HepG2 (cell line): ENCODE data around the gene ZNF17. TPM values are rescaled to one million over a fixed set of nuclear protein-coding genes. Genes with fewer than 3 reads are reported as not detected.

ENCODE experiments used
- FOSL1 ChIP-seq: sonication (generic); formaldehyde crosslinking; IDR thresholded peaks from 2 replicates; pipeline ENCODE4 v1.9.0; 2021; ENCODE audit warnings: missing genetic modification reagents, borderline replicate concordance
- HNRNPK ChIP-seq: fragments of 200-400 bp; formaldehyde crosslinking; IDR thresholded peaks from 2 replicates; pipeline ENCODE4 v1.6.1; 2018; ENCODE audit warnings: low read length, low read depth, moderate library complexity, mild to moderate bottlenecking; ENCODE audit not compliant: poor library complexity, severe bottlenecking
- ISX ChIP-seq: sonication (generic); formaldehyde crosslinking; conservative IDR thresholded peaks from 2 replicates; pipeline ENCODE4 v1.5.0; 2020; ENCODE audit warnings: missing genetic modification reagents
- KLF9 ChIP-seq: IDR thresholded peaks from 2 replicates; pipeline ENCODE4 v1.6.1; 2016; ENCODE audit warnings: low read depth
- LRRFIP1 ChIP-seq: sonication (generic); formaldehyde crosslinking; conservative IDR thresholded peaks from 2 replicates; pipeline ENCODE4 v1.4.0; 2020; ENCODE audit warnings: missing genetic modification reagents
- MEIS1 ChIP-seq: sonication (generic); formaldehyde crosslinking; IDR thresholded peaks from 2 replicates; pipeline ENCODE4 v1.9.0; 2021; ENCODE audit warnings: mild to moderate bottlenecking, missing genetic modification reagents, moderate library complexity, borderline replicate concordance
- MNT ChIP-seq: fragments of 450-650 bp; IDR thresholded peaks from 2 replicates; pipeline ENCODE4 v1.6.1; 2016
- NR2F1 ChIP-seq, 2 experiments: fragments of 450-650 bp in 1 of 2; formaldehyde crosslinking in 1 of 2; IDR thresholded peaks; 2 replicates each; pipeline versions ENCODE4 v1.5.0 to v1.6.1; 2016 to 2020; ENCODE audit warnings: mild to moderate bottlenecking in 1 of 2, missing compliant biosample characterization in 1 of 2, missing genetic modification reagents in 1 of 2, moderate library complexity in 1 of 2
- NR2F2 ChIP-seq: IDR thresholded peaks from 2 replicates; pipeline ENCODE4 v1.6.1; 2012; ENCODE audit warnings: low read depth, inconsistent platforms, borderline replicate concordance
- NR3C1 ChIP-seq: sonication (generic); formaldehyde crosslinking; IDR thresholded peaks from 2 replicates; pipeline ENCODE4 v1.4.0; 2020; ENCODE audit warnings: missing genetic modification reagents
- RBFOX2 ChIP-seq: fragments of 200-400 bp; formaldehyde crosslinking; IDR thresholded peaks from 2 replicates; pipeline ENCODE4 v1.6.1; 2017; ENCODE audit warnings: low read depth, mild to moderate bottlenecking, low read length
- SIN3B ChIP-seq: fragments of 150-350 bp; IDR thresholded peaks from 2 replicates; pipeline ENCODE4 v1.6.1; 2014; ENCODE audit warnings: low read length
- SIX4 ChIP-seq: sonication (generic); formaldehyde crosslinking; IDR thresholded peaks from 2 replicates; pipeline ENCODE4 v1.4.0; 2020; ENCODE audit warnings: missing genetic modification reagents
- STAG1 ChIP-seq: sonication (generic); formaldehyde crosslinking; IDR thresholded peaks from 2 replicates; pipeline ENCODE4 v1.4.0; 2020; ENCODE audit warnings: missing genetic modification reagents
- ZBTB2 ChIP-seq: sonication (generic); formaldehyde crosslinking; IDR thresholded peaks from 2 replicates; pipeline ENCODE4 v1.8.0; 2022; ENCODE audit warnings: low read depth, missing genetic modification reagents
- ZBTB42 ChIP-seq: sonication (generic); formaldehyde crosslinking; IDR thresholded peaks from 2 replicates; pipeline ENCODE4 v1.5.0; 2020; ENCODE audit warnings: mild to moderate bottlenecking, missing genetic modification reagents
- ZNF432 ChIP-seq: sonication (generic); formaldehyde crosslinking; IDR thresholded peaks from 2 replicates; pipeline ENCODE4 v1.5.0; 2020; ENCODE audit warnings: missing genetic modification reagents, mild to moderate bottlenecking, borderline replicate concordance
- ZNF549 ChIP-seq: sonication (generic); formaldehyde crosslinking; IDR thresholded peaks from 2 replicates; pipeline ENCODE4 v1.5.0; 2020; ENCODE audit warnings: missing genetic modification reagents
- ZNF562 ChIP-seq: sonication (generic); formaldehyde crosslinking; IDR thresholded peaks from 2 replicates; pipeline ENCODE4 v1.8.0; 2022; ENCODE audit warnings: missing genetic modification reagents, borderline replicate concordance
- ZNF780A ChIP-seq: sonication (generic); formaldehyde crosslinking; IDR thresholded peaks from 2 replicates; pipeline ENCODE4 v1.8.0; 2022; ENCODE audit warnings: mild to moderate bottlenecking, missing genetic modification reagents, moderate library complexity
- ZNF850 ChIP-seq: sonication (generic); formaldehyde crosslinking; conservative IDR thresholded peaks from 2 replicates; pipeline ENCODE4 v1.9.0; 2021; ENCODE audit warnings: mild to moderate bottlenecking, missing genetic modification reagents
- ZXDC ChIP-seq: sonication (generic); formaldehyde crosslinking; IDR thresholded peaks from 2 replicates; pipeline ENCODE4 v1.5.0; 2020; ENCODE audit warnings: mild to moderate bottlenecking, missing genetic modification reagents
- polyA plus RNA-seq, 8 experiments: library from polyadenylated mRNA; depleted of rRNA in 3 of 8; stranded (reverse) in 7 of 8; unstranded in 1 of 8; fragments of >200 nt; fragmentation: Illumina TruSeq in 4 of 8; extraction: Trizol in 4 of 8; gene quantifications; 2 replicates each; pipeline versions ENCODE4 v1.2.1 to v1.2.3, GENCODE V29; 2011 to 2016; ENCODE audit warnings: low read depth in 4 of 8, missing spikeins in 1 of 8, mixed read lengths in 1 of 8; ENCODE audit not compliant: insufficient read depth in 1 of 8
- total RNA-seq, 5 experiments: library from RNA; depleted of rRNA; stranded (reverse); fragments of >200 nt; fragmentation: Illumina TruSeq; extraction: Trizol; gene quantifications; 2 replicates each; pipeline ENCODE4 v1.2.3, GENCODE V29; 2016; ENCODE audit warnings: low read depth in 1 of 5

Gene ZNF17
- total and polyA plus RNA-seq, 2 of the 13 experiments (the other 11 are each of a cell fraction or from before 2014, with no cell fraction given), result 3.7 to 10.1 TPM

GRCh38 chr19:57410877-57411671 lies at the start of gene ZNF17 (continued):
- TF ChIP-seq LRRFIP1 (CRISPR knock-in tag) (no peak), NR2F1 (CRISPR knock-in tag; IDR thresholded peaks at IDR 0.05) (no peak), ZBTB42 (CRISPR knock-in tag) (no peak), SIN3B (peak; percentile 93), RBFOX2 (peak; percentile 46; the same call in 1 of the 2 replicates), KLF9 (CRISPR knock-in tag) (no peak), MNT (no peak), FOSL1 (CRISPR knock-in tag) (no peak), NR2F2 (no peak; the same call in 1 of the 2 replicates), ZNF562 (CRISPR knock-in tag) (no peak), MEIS1 (CRISPR knock-in tag) (no peak), ZBTB2 (CRISPR knock-in tag) (no peak), ISX (CRISPR knock-in tag) (no peak), ZNF780A (no peak), ZNF850 (CRISPR knock-in tag) (no peak), SIX4 (CRISPR knock-in tag) (no peak), ZNF432 (CRISPR knock-in tag) (no peak), STAG1 (CRISPR knock-in tag) (no peak), HNRNPK (no peak), NR3C1 (no peak), ZNF549 (CRISPR knock-in tag) (no peak), ZXDC (CRISPR knock-in tag) (no peak)
